HEK293 (cell line): Measurements from ENCODE around the gene OR10AD1.
A peak's percentile ranks its signal among the peaks of the same experiment; 100 is the strongest.

ENCODE experiments used
- CTCF ChIA-PET: fragments of 350-600 bp; formaldehyde crosslinking; extraction: SDS; loops from one replicate; lab custom pipeline; 2021; ENCODE audit warnings: antibody characterized with exemption; lab: Yijun Ruan, JAX
- POLR2A ChIA-PET: fragments of 300-600 bp; formaldehyde crosslinking; extraction: SDS; loops from one replicate; lab custom pipeline; 2020; ENCODE audit warnings: antibody characterized with exemption, inconsistent platforms; lab: Yijun Ruan, JAX
- H3K27ac ChIP-seq: fragments of 200-500 bp; sonication (Bioruptor generic); 2 replicates; pipeline ENCODE4 v1.5.1; 2014; ENCODE audit warnings: low read depth, low read length, control low read depth, inconsistent platforms; ENCODE audit errors: extremely low read depth
- H3K36me3 ChIP-seq, 2 experiments: fragments of 200-500 bp in 1 of 2; sonication (Bioruptor generic) in 1 of 2; 1 replicate in 1 of 2; 2 replicates in 1 of 2; pipeline ENCODE4 v1.5.1; 2014 to 2017; ENCODE audit warnings: inconsistent platforms in 2 of 2, low read length in 2 of 2; ENCODE audit not compliant: control insufficient read depth in 2 of 2, insufficient read depth in 1 of 2
- H3K4me1 ChIP-seq: fragments of 200-500 bp; sonication (Bioruptor generic); 2 replicates; pipeline ENCODE4 v1.5.1; 2014; ENCODE audit warnings: mild to moderate bottlenecking, low read length, inconsistent platforms; ENCODE audit not compliant: control insufficient read depth, insufficient read depth
- H3K4me3 ChIP-seq: 2 replicates; pipeline ENCODE4 v1.5.1; 2011; ENCODE audit warnings: low read depth, mild to moderate bottlenecking, control low read depth, low read length, moderate library complexity
- H3K9me3 ChIP-seq: fragments of 200-500 bp; sonication (Bioruptor generic); 2 replicates; pipeline ENCODE4 v1.5.1; 2014; ENCODE audit warnings: low read depth, low read length, inconsistent platforms; ENCODE audit not compliant: control insufficient read depth, insufficient read depth
- HOXC10 ChIP-seq: sonication (generic); formaldehyde crosslinking; IDR thresholded peaks from 2 replicates; pipeline ENCODE4 v1.8.1; 2023; ENCODE audit warnings: mild to moderate bottlenecking, missing genetic modification reagents
- SCRT2 ChIP-seq: fragments of 450-650 bp; formaldehyde crosslinking; IDR thresholded peaks from 2 replicates; pipeline ENCODE4 v1.5.1; 2016; ENCODE audit warnings: missing biosample characterization, missing genetic modification characterization
- ZBTB8A ChIP-seq: fragments of 450-650 bp; formaldehyde crosslinking; IDR thresholded peaks from 2 replicates; pipeline ENCODE4 v1.5.1; 2016; ENCODE audit warnings: missing biosample characterization, missing genetic modification characterization
- ZEB2 ChIP-seq: fragments of 450-650 bp; formaldehyde crosslinking; IDR thresholded peaks from 2 replicates; pipeline ENCODE4 v1.5.1; 2016; ENCODE audit warnings: missing biosample characterization, missing genetic modification characterization
- ZNF10 ChIP-seq: fragments of 450-650 bp; formaldehyde crosslinking; IDR thresholded peaks from 2 replicates; pipeline ENCODE4 v1.5.1; 2017; ENCODE audit warnings: missing biosample characterization, missing genetic modification characterization
- ZNF114 ChIP-seq: fragments of 450-650 bp; formaldehyde crosslinking; IDR thresholded peaks from 2 replicates; pipeline ENCODE4 v1.5.0; 2017; ENCODE audit warnings: missing biosample characterization, missing genetic modification characterization
- ZNF132 ChIP-seq: fragments of 450-650 bp; formaldehyde crosslinking; IDR thresholded peaks from 2 replicates; pipeline ENCODE4 v1.5.1; 2017; ENCODE audit warnings: missing biosample characterization, missing genetic modification characterization, borderline replicate concordance
- ZNF155 ChIP-seq: fragments of 450-650 bp; formaldehyde crosslinking; IDR thresholded peaks from 2 replicates; pipeline ENCODE4 v1.5.1; 2016; ENCODE audit warnings: missing biosample characterization, missing genetic modification characterization
- ZNF2 ChIP-seq: fragments of 450-650 bp; formaldehyde crosslinking; IDR thresholded peaks from 2 replicates; pipeline ENCODE4 v1.5.1; 2016; ENCODE audit warnings: missing biosample characterization, missing genetic modification characterization
- ZNF214 ChIP-seq: fragments of 450-650 bp; formaldehyde crosslinking; IDR thresholded peaks from 2 replicates; pipeline ENCODE4 v1.5.1; 2017; ENCODE audit warnings: missing biosample characterization, mild to moderate bottlenecking, missing genetic modification characterization, borderline replicate concordance
- ZNF24 ChIP-seq: fragments of 450-650 bp; formaldehyde crosslinking; IDR thresholded peaks from 2 replicates; pipeline ENCODE4 v1.5.1; 2016; ENCODE audit warnings: missing biosample characterization, missing genetic modification characterization
- ZNF248 ChIP-seq: fragments of 450-650 bp; formaldehyde crosslinking; IDR thresholded peaks from 2 replicates; pipeline ENCODE4 v1.5.1; 2017; ENCODE audit warnings: missing biosample characterization, missing genetic modification characterization
- ZNF404 ChIP-seq: fragments of 450-650 bp; formaldehyde crosslinking; IDR thresholded peaks from 2 replicates; pipeline ENCODE4 v1.5.1; 2017; ENCODE audit warnings: missing biosample characterization, missing genetic modification characterization
- ZNF416 ChIP-seq: fragments of 450-650 bp; formaldehyde crosslinking; IDR thresholded peaks from 2 replicates; pipeline ENCODE4 v1.5.1; 2016; ENCODE audit warnings: missing biosample characterization, missing genetic modification characterization
- ZNF423 ChIP-seq: fragments of 450-650 bp; formaldehyde crosslinking; IDR thresholded peaks from 2 replicates; pipeline ENCODE4 v1.5.1; 2016; ENCODE audit warnings: missing biosample characterization, missing genetic modification characterization
- ZNF433 ChIP-seq: fragments of 450-650 bp; formaldehyde crosslinking; IDR thresholded peaks from 2 replicates; pipeline ENCODE4 v1.5.1; 2016; ENCODE audit warnings: missing biosample characterization, missing genetic modification characterization, low read depth
- ZNF488 ChIP-seq: fragments of 450-650 bp; formaldehyde crosslinking; IDR thresholded peaks from 2 replicates; pipeline ENCODE4 v1.5.1; 2016; ENCODE audit warnings: missing biosample characterization, missing genetic modification characterization
- ZNF544 ChIP-seq: fragments of 450-650 bp; formaldehyde crosslinking; IDR thresholded peaks from 2 replicates; pipeline ENCODE4 v1.5.0; 2017; ENCODE audit warnings: missing biosample characterization, missing genetic modification characterization
- ZNF555 ChIP-seq: fragments of 450-650 bp; formaldehyde crosslinking; conservative IDR thresholded peaks from 2 replicates; pipeline ENCODE4 v1.5.1; 2017; ENCODE audit warnings: missing biosample characterization, mild to moderate bottlenecking, missing genetic modification characterization, inconsistent platforms
- ZNF561 ChIP-seq: fragments of 450-650 bp; IDR thresholded peaks from 2 replicates; pipeline ENCODE4 v1.5.1; 2018; ENCODE audit warnings: missing biosample characterization, missing genetic modification characterization, borderline replicate concordance
- ZNF623 ChIP-seq: fragments of 450-650 bp; formaldehyde crosslinking; IDR thresholded peaks from 2 replicates; pipeline ENCODE4 v1.5.1; 2016; ENCODE audit warnings: missing biosample characterization, missing genetic modification characterization
- ZNF747 ChIP-seq: fragments of 450-650 bp; formaldehyde crosslinking; IDR thresholded peaks from 2 replicates; pipeline ENCODE4 v1.5.1; 2016; ENCODE audit warnings: missing biosample characterization, missing genetic modification characterization
- ZSCAN16 ChIP-seq: fragments of 450-650 bp; formaldehyde crosslinking; IDR thresholded peaks from 2 replicates; pipeline ENCODE4 v1.5.1; 2016; ENCODE audit warnings: missing biosample characterization, missing genetic modification characterization
- TF ChIP-seq, protein P1 (sequence below): fragments of 450-650 bp; formaldehyde crosslinking; IDR thresholded peaks from 2 replicates; pipeline ENCODE4 v1.5.1; 2016; ENCODE audit warnings: missing biosample characterization, missing genetic modification characterization, low read depth
- TF ChIP-seq, protein P2 (sequence below): fragments of 450-650 bp; formaldehyde crosslinking; optimal IDR thresholded peaks from 2 replicates; pipeline ENCODE3; 2016; ENCODE audit warnings: missing biosample characterization, mild to moderate bottlenecking, missing genetic modification characterization
- TF ChIP-seq, protein P3 (sequence below): sonication (generic); formaldehyde crosslinking; IDR thresholded peaks from 2 replicates; pipeline ENCODE4 v1.8.1; 2022; ENCODE audit warnings: mild to moderate bottlenecking, moderate library complexity, missing genetic modification reagents
- TF ChIP-seq, protein P4 (sequence below): fragments of 450-650 bp; IDR thresholded peaks from 2 replicates; pipeline ENCODE4 v1.5.1; 2018; ENCODE audit warnings: missing biosample characterization, missing genetic modification characterization

The OR10AD1 gene

GRCh38 chr12:48184549-48184922 is 18.6 kb downstream of the OR10AD1 start (continued):
- TF ChIP-seq ZEB2 (tag by site-specific recombination) (no peak), ZNF404 (tag by site-specific recombination) (no peak), ZNF488 (tag by site-specific recombination) (no peak), ZNF544 (tag by site-specific recombination) (no peak), ZNF555 (tag by site-specific recombination) (no peak), ZSCAN16 (tag by site-specific recombination) (no peak), ZNF416 (tag by site-specific recombination) (no peak), ZNF423 (no peak), ZNF561 (tag by site-specific recombination) (no peak), ZNF10 (no peak)
- TF ChIP-seq, protein P1, sequence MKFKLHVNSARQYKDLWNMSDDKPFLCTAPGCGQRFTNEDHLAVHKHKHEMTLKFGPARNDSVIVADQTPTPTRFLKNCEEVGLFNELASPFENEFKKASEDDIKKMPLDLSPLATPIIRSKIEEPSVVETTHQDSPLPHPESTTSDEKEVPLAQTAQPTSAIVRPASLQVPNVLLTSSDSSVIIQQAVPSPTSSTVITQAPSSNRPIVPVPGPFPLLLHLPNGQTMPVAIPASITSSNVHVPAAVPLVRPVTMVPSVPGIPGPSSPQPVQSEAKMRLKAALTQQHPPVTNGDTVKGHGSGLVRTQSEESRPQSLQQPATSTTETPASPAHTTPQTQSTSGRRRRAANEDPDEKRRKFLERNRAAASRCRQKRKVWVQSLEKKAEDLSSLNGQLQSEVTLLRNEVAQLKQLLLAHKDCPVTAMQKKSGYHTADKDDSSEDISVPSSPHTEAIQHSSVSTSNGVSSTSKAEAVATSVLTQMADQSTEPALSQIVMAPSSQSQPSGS (tag by site-specific recombination): no peak

- ChIA-PET CTCF (interaction anchor here (0.9 to 1.6 kb wide), 3 partner anchors 13 to 468 kb away, joined by 3 to 5 read pairs (median 4); no protein-coding TSS in a partner anchor), POLR2A (interaction anchor here (1.3 to 1.4 kb wide), 2 partner anchors 13 to 27 kb away, joined by 5 to 9 read pairs; partner anchors contain the start of gene ASB8)
- no peaks in the 10 kb centered on the region for H3K9me3 ChIP-seq
- no peaks in the 10 kb centered on the region for H3K36me3 ChIP-seq
- TF ChIP-seq ZBTB8A (tag by site-specific recombination): peak; percentile 3; the same call in 1 of the 2 replicates
- TF ChIP-seq ZNF2 (tag by site-specific recombination): no peak
- no peak for TF ChIP-seq ZNF248
- TF ChIP-seq, protein P2, sequence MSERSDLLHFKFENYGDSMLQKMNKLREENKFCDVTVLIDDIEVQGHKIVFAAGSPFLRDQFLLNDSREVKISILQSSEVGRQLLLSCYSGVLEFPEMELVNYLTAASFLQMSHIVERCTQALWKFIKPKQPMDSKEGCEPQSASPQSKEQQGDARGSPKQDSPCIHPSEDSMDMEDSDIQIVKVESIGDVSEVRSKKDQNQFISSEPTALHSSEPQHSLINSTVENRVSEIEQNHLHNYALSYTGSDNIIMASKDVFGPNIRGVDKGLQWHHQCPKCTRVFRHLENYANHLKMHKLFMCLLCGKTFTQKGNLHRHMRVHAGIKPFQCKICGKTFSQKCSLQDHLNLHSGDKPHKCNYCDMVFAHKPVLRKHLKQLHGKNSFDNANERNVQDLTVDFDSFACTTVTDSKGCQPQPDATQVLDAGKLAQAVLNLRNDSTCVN (tag by site-specific recombination): peak; percentile 20
- TF ChIP-seq ZNF132: no peak
- TF ChIP-seq ZNF416 (tag by site-specific recombination): no peak
- no peaks in the 10 kb centered on the region for H3K4me1 ChIP-seq
- H3K4me3 ChIP-seq: peak overlapping the region; percentile 41
- H3K27ac ChIP-seq: no peak overlapping the region
Measured at GRCh38 chr12:48183876-48184548, 19.1 kb downstream of the OR10AD1 start.

DNA sequence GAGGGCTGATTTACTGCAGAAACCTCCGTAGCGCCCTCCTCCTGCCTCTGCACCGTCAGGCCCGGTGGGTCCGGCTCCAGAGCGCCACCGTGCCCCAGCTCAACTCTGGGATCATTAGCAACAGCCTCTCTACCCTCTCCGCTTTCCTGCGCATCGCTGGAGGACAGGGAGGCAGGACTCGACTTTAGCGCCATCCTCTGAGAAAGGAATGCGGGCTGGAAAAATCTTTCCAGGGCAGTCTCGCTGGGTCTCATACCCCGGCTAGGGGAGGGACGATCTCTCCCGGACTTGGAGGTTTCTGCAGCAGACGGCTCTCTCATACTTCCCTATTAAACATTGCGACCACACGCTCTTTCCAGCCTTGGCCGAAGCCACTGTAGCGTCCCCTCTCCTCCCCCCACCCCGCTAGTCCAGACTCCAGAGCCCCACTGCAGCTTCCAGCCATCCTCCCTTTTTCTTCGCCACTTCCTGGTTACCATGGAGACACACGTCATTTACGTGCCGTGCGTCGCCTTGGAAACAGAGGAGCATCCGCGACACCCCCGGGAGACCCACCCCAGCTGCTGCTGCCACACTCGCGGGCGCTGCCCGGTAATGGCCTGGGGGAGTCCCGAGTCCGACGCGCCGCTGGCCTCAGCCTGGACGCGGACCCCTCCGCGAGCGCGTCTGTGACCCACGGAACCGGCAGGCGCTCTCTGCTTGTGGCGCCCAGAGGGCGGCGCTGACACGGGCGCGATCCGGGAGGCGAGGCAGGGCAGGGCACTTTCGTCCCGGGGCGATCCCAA is 19.8 kb downstream of the OR10AD1 start, which contains the start of gene CCDC184:
Gene CCDC184 (plus strand): TSS at position 554 of the 785 bp plus-strand sequence. CDS start 479 bp downstream, outside the sequence.
- Histone ChIP-seq H3K27ac (no peak within 1 kb of the TSS), H3K4me3 (peak within 1 kb of the TSS; percentile 41)
- CTCF ChIA-PET: interaction anchor here (0.5 to 1.6 kb wide), 13 partner anchors 12 to 473 kb away, joined by 3 to 6 read pairs (median 3); no protein-coding TSS in a partner anchor
- TF ChIP-seq, protein P3, sequence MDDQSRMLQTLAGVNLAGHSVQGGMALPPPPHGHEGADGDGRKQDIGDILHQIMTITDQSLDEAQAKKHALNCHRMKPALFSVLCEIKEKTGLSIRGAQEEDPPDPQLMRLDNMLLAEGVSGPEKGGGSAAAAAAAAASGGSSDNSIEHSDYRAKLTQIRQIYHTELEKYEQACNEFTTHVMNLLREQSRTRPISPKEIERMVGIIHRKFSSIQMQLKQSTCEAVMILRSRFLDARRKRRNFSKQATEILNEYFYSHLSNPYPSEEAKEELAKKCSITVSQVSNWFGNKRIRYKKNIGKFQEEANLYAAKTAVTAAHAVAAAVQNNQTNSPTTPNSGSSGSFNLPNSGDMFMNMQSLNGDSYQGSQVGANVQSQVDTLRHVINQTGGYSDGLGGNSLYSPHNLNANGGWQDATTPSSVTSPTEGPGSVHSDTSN: no peak
- TF ChIP-seq HOXC10 (CRISPR knock-in tag) (no peak), ZNF155 (tag by site-specific recombination) (no peak), ZNF214 (tag by site-specific recombination) (no peak), ZNF747 (tag by site-specific recombination) (no peak), ZNF623 (tag by site-specific recombination) (no peak), ZNF24 (tag by site-specific recombination) (0 out of 2 replicates have a peak, but pooled peaks have one; percentile 61), ZNF433 (no peak), ZNF544 (tag by site-specific recombination) (no peak), ZNF114 (no peak), SCRT2 (tag by site-specific recombination) (peak; percentile 35; the same call in 1 of the 2 replicates)
- TF ChIP-seq, protein P4, sequence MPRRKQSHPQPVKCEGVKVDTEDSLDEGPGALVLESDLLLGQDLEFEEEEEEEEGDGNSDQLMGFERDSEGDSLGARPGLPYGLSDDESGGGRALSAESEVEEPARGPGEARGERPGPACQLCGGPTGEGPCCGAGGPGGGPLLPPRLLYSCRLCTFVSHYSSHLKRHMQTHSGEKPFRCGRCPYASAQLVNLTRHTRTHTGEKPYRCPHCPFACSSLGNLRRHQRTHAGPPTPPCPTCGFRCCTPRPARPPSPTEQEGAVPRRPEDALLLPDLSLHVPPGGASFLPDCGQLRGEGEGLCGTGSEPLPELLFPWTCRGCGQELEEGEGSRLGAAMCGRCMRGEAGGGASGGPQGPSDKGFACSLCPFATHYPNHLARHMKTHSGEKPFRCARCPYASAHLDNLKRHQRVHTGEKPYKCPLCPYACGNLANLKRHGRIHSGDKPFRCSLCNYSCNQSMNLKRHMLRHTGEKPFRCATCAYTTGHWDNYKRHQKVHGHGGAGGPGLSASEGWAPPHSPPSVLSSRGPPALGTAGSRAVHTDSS: no peak

More for the DNA sequence above, 19.8 kb downstream of the OR10AD1 start, which contains the start of gene CCDC184:
- Histone ChIP-seq H3K36me3 (no peaks in the 10 kb centered on the region), H3K4me1 (no peaks in the 10 kb centered on the region), H3K9me3 (no peaks in the 10 kb centered on the region)
- POLR2A ChIA-PET: interaction anchor here (0.8 to 1.4 kb wide), 3 partner anchors 14 to 26 kb away, joined by 4 to 9 read pairs (median 5); partner anchors contain the start of gene ASB8
